ENCODE measurements around the gene RAB25.

GRCh38 chr1:156089704-156090103 is 28.7 kb downstream of the RAB25 start:
- TF ChIP-seq CTCF (IDR thresholded peaks at IDR 0.05; ENCODE audit: poor library complexity) = no peak
- TF ChIP-seq EZH2 (IDR thresholded peaks at IDR 0.05; ENCODE audit: borderline replicate concordance) = no peak
- no peak for TF ChIP-seq EZH2phosphoT487 (IDR thresholded peaks at IDR 0.05; ENCODE audit: low read depth, severe bottlenecking, unreplicated experiment)
